WTC11 (cell line): Measurements from ENCODE around the gene PRKACB.

Experiments
- FOXP1 ChIP-seq: sonication (generic); formaldehyde crosslinking; IDR thresholded peaks from 2 replicates; pipeline ENCODE4 v1.8.0; 2022; ENCODE audit warnings: missing genetic modification reagents, mild to moderate bottlenecking, moderate library complexity, borderline replicate concordance
- TF ChIP-seq, protein P1 (sequence below): fragments of 200-600 bp; IDR thresholded peaks from 2 replicates; pipeline ENCODE4 v1.8.0; 2022; ENCODE audit warnings: antibody characterized with exemption
- TF ChIP-seq, protein P2 (sequence below): sonication (generic); formaldehyde crosslinking; IDR thresholded peaks from 2 replicates; pipeline ENCODE4 v1.8.1; 2023; ENCODE audit warnings: mild to moderate bottlenecking, missing genetic modification reagents, borderline replicate concordance

- TF ChIP-seq, protein P1, sequence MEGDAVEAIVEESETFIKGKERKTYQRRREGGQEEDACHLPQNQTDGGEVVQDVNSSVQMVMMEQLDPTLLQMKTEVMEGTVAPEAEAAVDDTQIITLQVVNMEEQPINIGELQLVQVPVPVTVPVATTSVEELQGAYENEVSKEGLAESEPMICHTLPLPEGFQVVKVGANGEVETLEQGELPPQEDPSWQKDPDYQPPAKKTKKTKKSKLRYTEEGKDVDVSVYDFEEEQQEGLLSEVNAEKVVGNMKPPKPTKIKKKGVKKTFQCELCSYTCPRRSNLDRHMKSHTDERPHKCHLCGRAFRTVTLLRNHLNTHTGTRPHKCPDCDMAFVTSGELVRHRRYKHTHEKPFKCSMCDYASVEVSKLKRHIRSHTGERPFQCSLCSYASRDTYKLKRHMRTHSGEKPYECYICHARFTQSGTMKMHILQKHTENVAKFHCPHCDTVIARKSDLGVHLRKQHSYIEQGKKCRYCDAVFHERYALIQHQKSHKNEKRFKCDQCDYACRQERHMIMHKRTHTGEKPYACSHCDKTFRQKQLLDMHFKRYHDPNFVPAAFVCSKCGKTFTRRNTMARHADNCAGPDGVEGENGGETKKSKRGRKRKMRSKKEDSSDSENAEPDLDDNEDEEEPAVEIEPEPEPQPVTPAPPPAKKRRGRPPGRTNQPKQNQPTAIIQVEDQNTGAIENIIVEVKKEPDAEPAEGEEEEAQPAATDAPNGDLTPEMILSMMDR: no peak
- TF ChIP-seq FOXP1 (CRISPR knock-in tag): no peak
- TF ChIP-seq, protein P2, sequence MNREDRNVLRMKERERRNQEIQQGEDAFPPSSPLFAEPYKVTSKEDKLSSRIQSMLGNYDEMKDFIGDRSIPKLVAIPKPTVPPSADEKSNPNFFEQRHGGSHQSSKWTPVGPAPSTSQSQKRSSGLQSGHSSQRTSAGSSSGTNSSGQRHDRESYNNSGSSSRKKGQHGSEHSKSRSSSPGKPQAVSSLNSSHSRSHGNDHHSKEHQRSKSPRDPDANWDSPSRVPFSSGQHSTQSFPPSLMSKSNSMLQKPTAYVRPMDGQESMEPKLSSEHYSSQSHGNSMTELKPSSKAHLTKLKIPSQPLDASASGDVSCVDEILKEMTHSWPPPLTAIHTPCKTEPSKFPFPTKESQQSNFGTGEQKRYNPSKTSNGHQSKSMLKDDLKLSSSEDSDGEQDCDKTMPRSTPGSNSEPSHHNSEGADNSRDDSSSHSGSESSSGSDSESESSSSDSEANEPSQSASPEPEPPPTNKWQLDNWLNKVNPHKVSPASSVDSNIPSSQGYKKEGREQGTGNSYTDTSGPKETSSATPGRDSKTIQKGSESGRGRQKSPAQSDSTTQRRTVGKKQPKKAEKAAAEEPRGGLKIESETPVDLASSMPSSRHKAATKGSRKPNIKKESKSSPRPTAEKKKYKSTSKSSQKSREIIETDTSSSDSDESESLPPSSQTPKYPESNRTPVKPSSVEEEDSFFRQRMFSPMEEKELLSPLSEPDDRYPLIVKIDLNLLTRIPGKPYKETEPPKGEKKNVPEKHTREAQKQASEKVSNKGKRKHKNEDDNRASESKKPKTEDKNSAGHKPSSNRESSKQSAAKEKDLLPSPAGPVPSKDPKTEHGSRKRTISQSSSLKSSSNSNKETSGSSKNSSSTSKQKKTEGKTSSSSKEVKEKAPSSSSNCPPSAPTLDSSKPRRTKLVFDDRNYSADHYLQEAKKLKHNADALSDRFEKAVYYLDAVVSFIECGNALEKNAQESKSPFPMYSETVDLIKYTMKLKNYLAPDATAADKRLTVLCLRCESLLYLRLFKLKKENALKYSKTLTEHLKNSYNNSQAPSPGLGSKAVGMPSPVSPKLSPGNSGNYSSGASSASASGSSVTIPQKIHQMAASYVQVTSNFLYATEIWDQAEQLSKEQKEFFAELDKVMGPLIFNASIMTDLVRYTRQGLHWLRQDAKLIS (CRISPR knock-in tag): no peak
These were observed 62.3 kb downstream of the PRKACB start for GRCh38 chr1:84206375-84206774.
